Left colon (tissue), 2 donors: Measurements from ENCODE around the gene PPP1R16B. TPM values are rescaled to one million over a fixed set of nuclear protein-coding genes. Genes with fewer than 3 reads are reported as not detected.
"Not testable (repeated sequence)": the region's sequence is repeated elsewhere in the genome, so short reads cannot be mapped to it uniquely, and the experiment has no call there.

Source experiments
- ATAC-seq: fragments of 200-7000 bp; cut with Tn5 transposase; one replicate; pipeline ENCODE4 v1.9.1; 2020; ENCODE audit warnings: mild to moderate bottlenecking, moderate library complexity
- DNase-seq, 2 donors: peaks; one replicate each; pipeline ENCODE4 v3.0.0-alpha.2; 2020
- intact Hi-C, 2 donors: fragments of 100-400 bp; cut with DNase I in 1 of 2; cut with micrococcal nuclease in 1 of 2; formaldehyde crosslinking; loops; one replicate each; pipeline versions ENCODE4 v1.11.2 to v1.14.0; 2022; cut with DNase I, micrococcal nuclease
- total RNA-seq, 2 donors: library from RNA; stranded (reverse); fragmentation: NEBNext Ultra II Directional; extraction: Animal tissue kit (Norgen Biotek cat#: 25700); gene quantifications; one replicate each; pipeline ENCODE4 v1.2.1, GENCODE V29; 2021
- donor health status: DM: no; HTN: no; CAD: no.
- donor health status: DM: yes; HTN: yes; CAD: no.

The PPP1R16B gene
- total RNA-seq, 2 donors from 2014 or later, result 2.1 to 4.4 TPM

- intact Hi-C loops, result no loop called here
- ATAC-seq (no peak), DNase-seq (no peak)
These were observed 132.5 kb downstream of the PPP1R16B start for GRCh38 chr20:38937978-38938473.

GRCh38 chr20:38939686-38940085 lies 134.2 kb downstream of the PPP1R16B start:
- DNase-seq (no peak), ATAC-seq (no peak)
- intact Hi-C loops, result no loop called here

- intact Hi-C loops, result no loop called here
- ATAC-seq (peak; percentile 36), DNase-seq (no peak)
These were observed 135.1 kb downstream of the PPP1R16B start for GRCh38 chr20:38940644-38941043.

GRCh38 chr20:38941726-38942389 lies 136.4 kb downstream of the PPP1R16B start:
- no peak for DNase-seq
- intact Hi-C loops, result no loop called here
- peak; percentile 93 for ATAC-seq

- intact Hi-C loops, result no loop called here
These were observed 139.5 kb downstream of the PPP1R16B start for GRCh38 chr20:38945012-38945411.

GRCh38 chr20:38946836-38947235 lies 141.3 kb downstream of the PPP1R16B start:
- ATAC-seq (no peak), DNase-seq (no peak)
- intact Hi-C loops, result no loop called here

More at GRCh38 chr20:38945012-38945411, 139.5 kb downstream of the PPP1R16B start:
- no peak for DNase-seq
- ATAC-seq, result no peak

- ATAC-seq (no peak), DNase-seq (no peak)
- intact Hi-C loops, result no loop called here
These were observed 142.4 kb downstream of the PPP1R16B start for GRCh38 chr20:38947931-38948362.

GRCh38 chr20:38950254-38950653 lies 144.8 kb downstream of the PPP1R16B start:
- DNase-seq (no peak), ATAC-seq (no peak)
- intact Hi-C loops, result no loop called here

GRCh38 chr20:38951611-38952010 lies 146.1 kb downstream of the PPP1R16B start:
- ATAC-seq, result no peak
- intact Hi-C loops, result no loop called here
- DNase-seq, result no peak

GRCh38 chr20:38952153-38952552 lies 146.7 kb downstream of the PPP1R16B start:
- intact Hi-C loops, result no loop called here
- ATAC-seq (no peak), DNase-seq (no peak)

GRCh38 chr20:38953630-38954340 lies 148.3 kb downstream of the PPP1R16B start:
- ATAC-seq, result peak; percentile 93
- intact Hi-C loops, result no loop called here
- DNase-seq, result no peak

GRCh38 chr20:38957235-38957876 lies 151.9 kb downstream of the PPP1R16B start:
- intact Hi-C loops, result no loop called here
- no peak for ATAC-seq
- DNase-seq, result no peak

- intact Hi-C loops, result no loop called here
- no peak for DNase-seq
- no peak for ATAC-seq
These were observed 152.5 kb downstream of the PPP1R16B start for GRCh38 chr20:38957915-38958485.

GRCh38 chr20:38960187-38960687 lies 154.7 kb downstream of the PPP1R16B start:
- DNase-seq, intact Hi-C loops, ATAC-seq: not testable (repeated sequence)

GRCh38 chr20:38961530-38962043 lies 156.1 kb downstream of the PPP1R16B start:
- ATAC-seq, result no peak
- no peak for DNase-seq

GRCh38 chr20:38962044-38962927 lies 156.8 kb downstream of the PPP1R16B start, which contains the start of gene DHX35:
Gene DHX35, plus strand, starts transcription at chr20:38962344. Its CDS starts 24 bp downstream, at chr20:38962368.
- intact Hi-C loops, result no loop called here
- ATAC-seq (peak; percentile 99), DNase-seq (peak; percentile 98 to 99)

More at GRCh38 chr20:38961530-38962043, 156.1 kb downstream of the PPP1R16B start:
- intact Hi-C loops, result no loop called here

GRCh38 chr20:38962928-38963401 lies 157.5 kb downstream of the PPP1R16B start:
- ATAC-seq, result no peak
- intact Hi-C loops, result no loop called here
- no peak for DNase-seq

- intact Hi-C loops, result no loop called here
- DNase-seq (no peak), ATAC-seq (no peak)
These were observed 158.2 kb downstream of the PPP1R16B start for GRCh38 chr20:38963745-38964144.
